M059J (cell line): ENCODE results near the gene CERS4. TPM values are rescaled to one million over a fixed set of nuclear protein-coding genes. Genes with fewer than 3 reads are reported as not detected.
A peak's percentile ranks its signal among the peaks of the same experiment; 100 is the strongest.
"Not testable (repeated sequence)": the region's sequence is repeated elsewhere in the genome, so short reads cannot be mapped to it uniquely, and the experiment has no call there.

Experiments
- DNase-seq: peaks from one replicate; pipeline ENCODE4 v3.0.0-alpha.2; 2012; ENCODE audit warnings: low read depth
- total RNA-seq: library from RNA; depleted of rRNA; stranded (reverse); fragments of >200 nt; shearing (Covaris generic); gene quantifications from 2 replicates; pipeline ENCODE4 v1.2.3, GENCODE V29; 2014; rRNA removed

CERS4 gene
- total RNA-seq, 1 experiment from 2014 or later, result 3.6 TPM

DNA sequence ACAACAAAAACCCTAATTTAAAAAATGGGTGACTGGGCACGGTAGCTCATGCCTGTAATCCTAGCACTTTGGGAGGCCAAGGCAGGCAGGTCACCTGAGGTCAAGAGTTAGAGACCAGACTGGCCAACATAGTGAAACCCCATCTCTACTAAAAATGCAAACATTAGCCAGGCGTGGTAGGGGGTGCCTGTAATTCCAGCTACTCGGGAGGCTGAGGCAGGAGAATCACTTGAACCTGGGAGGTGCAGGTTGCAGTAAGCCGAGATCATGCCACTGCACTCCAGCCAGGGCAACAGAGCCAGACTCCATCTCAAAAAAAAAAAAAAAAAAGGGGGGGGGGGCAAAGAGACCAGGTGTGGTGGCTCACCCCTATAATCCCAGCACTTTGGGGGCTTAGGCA is 55.1 kb downstream of the CERS4 start:
- not testable (repeated sequence) for DNase-seq

DNA sequence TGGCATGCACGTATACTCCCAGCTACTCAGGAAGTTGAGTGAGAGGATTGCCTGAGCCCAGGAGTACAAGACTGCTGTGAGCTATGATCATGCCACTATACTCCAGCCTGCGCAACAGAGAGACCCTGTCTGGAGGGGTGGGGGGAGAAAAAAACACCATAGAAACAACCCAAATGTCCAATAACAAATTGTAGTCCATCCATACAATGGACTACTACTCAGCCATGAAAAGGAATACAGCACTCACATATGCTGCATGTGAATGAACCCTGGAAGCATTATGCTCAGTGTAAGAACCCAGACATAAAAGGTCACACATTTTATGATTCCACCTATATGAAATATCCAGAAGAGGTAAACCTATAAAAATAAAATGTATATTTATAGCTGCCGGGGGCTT is 56.7 kb downstream of the CERS4 start:
- DNase-seq, result no peak

DNA sequence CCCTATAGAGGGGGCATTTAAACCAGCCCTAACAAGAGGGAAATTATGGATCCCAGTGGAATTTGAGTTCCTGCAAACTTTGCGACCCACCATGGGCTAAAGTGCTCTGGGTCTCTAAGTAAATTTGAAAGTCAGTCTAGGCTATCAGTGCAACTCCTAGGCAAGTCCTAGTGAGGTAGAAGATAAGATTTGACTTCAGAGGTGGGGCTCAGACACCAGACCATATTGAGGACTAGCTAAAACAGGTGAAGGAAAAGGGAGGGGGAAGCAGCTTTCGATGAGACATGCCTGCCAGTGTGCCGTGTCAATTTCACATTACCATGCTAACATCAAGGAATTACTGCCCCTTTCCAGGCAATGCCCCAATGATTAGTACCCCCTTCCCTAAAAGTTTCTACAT is 60.6 kb downstream of the CERS4 start:
- DNase-seq, result no peak

DNA sequence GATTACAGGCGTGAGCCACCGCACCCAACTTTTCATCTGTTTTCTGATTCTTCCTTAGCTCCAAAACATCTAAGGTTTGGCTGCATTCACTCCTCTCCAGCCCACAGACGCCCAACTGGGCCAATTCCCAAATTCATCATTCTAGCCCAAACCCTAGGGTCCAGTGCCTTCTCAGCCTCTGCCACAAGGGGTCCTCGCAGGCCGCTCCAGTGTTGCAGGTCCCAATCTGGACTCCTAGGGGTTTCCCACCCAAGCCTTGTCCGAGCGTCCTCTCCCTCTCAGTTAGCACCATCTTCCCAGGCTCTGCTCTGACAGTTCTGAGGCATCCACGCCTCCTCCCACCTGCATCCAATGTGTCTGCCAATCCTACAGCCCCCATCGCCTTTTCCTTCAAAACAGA is 67.3 kb downstream of the CERS4 start:
- DNase-seq, result not testable (repeated sequence)

DNA sequence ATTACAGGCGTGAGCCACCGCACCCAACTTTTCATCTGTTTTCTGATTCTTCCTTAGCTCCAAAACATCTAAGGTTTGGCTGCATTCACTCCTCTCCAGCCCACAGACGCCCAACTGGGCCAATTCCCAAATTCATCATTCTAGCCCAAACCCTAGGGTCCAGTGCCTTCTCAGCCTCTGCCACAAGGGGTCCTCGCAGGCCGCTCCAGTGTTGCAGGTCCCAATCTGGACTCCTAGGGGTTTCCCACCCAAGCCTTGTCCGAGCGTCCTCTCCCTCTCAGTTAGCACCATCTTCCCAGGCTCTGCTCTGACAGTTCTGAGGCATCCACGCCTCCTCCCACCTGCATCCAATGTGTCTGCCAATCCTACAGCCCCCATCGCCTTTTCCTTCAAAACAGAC is 82.2 kb downstream of the CERS4 start:
- DNase-seq, result not testable (repeated sequence)

DNA sequence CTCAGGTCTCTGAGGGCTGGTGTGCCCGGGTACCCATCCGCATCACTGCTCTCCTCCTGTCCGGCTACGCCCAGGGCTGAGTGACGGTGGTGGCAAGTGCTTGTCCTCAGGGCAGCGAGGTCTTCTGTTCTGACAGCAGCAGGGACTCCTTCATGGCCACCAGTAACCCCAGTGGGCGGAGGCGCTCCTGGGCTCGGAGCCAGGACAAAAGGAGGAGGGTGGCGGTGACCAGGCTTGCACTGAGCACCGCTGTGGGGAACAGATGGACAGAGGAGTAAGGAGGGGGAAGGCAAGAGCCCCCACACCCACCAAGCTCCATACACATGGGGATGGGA is 93.2 kb downstream of the CERS4 start:
- no peak for DNase-seq

DNA sequence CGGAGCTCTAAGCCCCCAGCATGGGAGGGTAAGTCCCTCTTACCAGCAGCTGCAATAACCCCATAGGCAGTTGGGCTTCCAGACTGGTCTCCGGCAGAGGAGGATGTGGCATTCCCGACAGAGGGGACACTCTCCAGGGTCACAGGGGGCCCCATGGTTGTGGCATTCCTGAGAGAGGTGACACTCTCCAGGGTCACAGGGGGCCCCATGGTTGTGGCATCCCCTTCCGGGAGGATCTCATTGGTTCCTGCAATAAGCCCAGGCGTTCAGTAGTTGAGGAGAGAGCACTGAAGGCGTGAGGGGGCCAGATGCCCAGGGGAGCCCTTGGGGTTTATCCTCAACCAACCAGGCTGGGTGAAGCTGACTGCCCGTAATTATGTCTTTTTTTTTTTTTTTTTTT is 93.6 kb downstream of the CERS4 start:
- no peak for DNase-seq

DNA sequence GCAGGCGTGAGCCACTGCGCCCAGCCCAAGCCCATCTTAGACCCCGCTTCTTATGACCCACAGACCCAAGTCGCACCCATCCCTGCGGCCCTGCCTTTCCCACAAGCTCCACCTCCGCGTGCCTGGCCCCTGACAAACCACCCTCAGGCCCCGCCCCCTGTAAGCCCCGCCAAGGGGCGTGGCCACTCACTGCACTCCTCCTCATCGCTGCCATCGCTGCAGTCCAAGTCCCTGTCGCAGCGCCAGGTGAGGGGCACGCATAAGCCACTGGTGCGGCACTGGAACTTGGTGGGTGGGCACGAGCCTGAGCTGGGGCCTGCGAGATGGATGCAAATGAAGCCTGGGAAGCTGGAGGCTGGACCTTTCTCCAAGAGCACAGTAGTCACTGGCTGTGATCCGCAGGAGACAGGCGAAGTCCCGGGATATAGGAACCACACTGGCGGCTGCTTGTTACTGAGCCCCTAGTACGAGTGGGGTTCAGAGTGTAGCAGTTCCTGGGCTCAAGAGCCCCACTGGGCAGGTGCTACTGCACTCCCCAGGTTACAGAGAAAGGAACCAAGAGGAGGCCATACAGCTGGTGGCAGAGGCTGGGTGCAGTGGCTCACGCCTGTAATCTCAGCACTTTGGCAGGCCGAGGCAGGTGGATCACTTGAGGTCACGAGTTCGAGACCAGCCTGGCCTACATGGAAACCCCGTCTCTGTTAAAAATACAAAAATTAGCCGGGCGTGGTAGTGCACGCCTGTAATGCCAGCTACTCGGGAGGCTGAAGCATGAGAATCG is 95.9 kb downstream of the CERS4 start:
- DNase-seq, result no peak

DNA sequence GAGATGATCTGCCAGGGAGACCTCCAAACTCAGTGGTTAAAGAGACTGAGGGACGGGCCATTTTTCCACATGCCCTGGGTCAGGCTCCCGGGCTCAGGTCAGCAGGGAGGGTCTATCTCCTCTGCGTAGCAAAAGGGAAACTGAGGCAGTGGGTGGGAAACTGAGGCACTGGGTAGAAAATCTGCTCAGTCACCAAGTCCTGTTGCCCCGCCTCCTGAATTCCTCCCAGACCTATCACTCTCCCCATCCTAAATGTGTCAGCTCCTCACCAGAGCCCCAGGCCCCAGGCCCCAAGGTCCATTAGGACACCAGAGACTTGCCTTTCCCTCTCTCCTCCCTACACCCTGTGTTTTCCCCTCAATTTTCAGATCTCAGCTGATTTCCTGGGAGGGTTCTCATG is 96.6 kb downstream of the CERS4 start:
- DNase-seq, result no peak

DNA sequence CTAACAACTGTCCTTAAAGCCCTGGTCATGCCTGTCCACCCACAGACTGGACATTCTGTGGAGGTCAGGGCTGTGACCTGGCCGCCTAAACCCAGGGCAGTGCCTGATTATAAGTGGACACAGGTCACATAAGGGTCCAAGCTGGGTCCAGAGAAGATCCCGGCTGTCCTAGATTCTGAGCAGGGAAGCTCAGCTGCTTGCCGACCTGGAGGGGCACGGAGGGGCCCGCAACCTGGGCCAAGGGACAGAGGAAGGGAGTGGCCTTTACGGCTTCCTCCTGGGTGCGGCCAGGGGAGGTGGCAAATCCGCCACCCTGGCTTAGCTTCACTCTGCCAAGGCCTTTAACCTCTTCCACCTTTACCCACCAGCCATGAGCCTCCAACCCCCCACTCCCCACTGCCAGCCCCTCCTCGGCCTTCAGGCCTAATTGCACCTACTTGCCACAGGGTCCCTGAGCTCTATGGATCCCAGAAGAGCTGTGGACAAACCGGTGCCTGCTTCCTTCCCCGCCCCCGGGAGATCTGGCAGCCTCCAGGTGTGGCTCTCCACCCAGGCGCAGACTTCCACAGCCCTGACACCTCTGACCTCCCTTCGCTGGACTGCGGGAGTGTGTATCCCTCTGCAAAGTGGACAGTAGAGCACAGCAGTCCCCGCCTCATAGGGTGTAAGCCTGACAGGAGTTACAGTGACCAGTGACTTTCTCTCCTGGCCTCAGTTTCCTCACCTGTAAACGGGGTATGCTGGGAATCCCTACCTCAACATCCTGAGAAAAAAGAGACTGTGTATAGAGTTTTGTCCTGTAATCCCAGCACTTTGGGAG is 97.3 kb downstream of the CERS4 start:
- no peak for DNase-seq

DNA sequence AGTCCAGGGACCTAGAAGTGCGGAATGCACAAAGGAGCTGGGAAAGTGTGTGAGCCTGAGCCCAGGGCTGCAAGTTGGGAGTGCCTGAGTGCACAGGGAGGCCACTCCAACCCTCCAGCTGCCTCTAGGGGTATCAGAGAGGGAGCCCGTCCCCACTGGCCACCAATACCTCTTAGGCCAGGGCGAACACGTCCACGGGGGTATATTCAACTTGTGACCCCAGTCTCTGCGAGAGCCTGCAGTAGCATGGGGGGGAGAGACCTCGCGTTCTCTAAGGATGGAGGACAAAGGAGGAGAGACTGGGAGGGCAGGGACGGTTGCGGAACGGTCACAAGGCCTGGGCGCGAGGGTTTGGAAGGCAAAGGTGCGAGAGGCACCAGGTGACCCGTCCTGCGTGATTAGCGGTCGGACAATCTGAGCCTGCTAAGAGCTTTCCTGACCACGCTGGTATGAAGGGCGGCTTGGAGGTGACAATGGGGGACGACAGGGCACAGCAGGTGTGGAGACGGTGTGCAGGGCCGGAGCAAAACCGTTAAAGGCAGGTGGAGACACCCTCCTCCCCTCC is 98.3 kb downstream of the CERS4 start:
- DNase-seq, result no peak

DNA sequence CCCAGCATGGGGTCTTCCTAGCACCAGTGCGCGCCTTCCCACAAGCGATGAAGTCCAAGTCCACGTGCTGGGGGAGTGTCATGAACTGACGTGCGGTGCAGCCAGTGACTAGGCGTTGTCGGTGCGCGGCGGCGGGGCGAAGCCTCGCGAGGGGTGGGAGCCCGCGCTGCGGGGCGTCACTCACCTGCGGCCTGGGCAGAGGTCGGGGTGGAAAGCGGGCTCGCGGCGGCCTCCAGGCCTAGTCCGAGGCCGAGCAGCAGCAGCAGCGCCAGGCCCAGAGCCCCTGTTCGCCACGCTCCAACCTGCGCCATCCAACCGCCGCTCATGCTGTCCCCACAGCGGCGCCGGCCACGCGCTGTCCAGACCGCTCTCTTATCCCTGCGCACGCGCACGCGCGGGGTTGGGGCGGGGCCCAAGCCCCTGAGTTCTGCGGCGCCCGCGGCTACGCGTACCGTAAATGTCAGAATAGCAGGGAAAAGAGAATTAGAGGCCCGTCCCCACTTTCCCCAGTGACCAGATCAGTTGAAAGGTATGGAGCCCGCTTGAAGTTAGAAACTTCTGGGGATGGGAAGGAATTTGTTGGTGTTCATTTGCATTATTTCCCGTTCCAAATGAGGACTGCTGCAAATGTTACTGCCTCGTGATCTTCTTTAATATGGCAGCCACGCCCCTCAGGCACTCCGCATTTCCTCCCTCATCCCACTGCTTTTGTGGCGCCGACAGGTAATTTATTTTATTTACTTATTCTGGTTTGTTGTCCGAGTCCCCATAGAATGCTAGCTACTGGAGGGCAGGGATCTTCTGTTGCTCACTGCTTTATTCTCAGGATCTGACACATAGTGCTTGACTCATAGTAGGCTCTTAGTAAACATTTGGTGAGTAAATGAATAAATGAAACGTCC is 99.0 kb downstream of the CERS4 start, which contains the start of gene CD320:
Gene CD320, minus strand, starts transcription at position 394 of the 902 bp plus-strand sequence. Its CDS starts 68 bp downstream, at position 326.
- DNase-seq, result peak; percentile 89

DNA sequence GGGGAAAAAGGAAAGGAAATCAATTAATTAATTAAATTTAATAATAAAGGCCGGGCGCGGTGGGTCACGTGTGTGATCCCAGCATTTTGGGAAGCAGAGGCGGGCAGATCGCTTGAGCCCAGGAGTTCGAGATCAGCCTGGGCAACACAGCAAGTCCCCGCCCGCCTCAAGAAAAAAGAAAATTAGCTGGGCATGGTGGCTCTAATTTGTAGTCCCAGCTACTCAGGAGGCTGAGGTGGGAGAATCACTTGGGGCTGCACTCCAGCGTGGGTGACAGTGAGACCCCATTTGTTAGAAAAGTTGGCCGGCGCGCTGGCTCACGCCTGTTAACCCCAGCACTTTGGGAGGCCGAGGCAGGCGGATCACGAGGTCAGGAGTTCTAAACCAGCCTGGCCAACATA is 99.7 kb downstream of the CERS4 start:
- DNase-seq, result no peak

DNA sequence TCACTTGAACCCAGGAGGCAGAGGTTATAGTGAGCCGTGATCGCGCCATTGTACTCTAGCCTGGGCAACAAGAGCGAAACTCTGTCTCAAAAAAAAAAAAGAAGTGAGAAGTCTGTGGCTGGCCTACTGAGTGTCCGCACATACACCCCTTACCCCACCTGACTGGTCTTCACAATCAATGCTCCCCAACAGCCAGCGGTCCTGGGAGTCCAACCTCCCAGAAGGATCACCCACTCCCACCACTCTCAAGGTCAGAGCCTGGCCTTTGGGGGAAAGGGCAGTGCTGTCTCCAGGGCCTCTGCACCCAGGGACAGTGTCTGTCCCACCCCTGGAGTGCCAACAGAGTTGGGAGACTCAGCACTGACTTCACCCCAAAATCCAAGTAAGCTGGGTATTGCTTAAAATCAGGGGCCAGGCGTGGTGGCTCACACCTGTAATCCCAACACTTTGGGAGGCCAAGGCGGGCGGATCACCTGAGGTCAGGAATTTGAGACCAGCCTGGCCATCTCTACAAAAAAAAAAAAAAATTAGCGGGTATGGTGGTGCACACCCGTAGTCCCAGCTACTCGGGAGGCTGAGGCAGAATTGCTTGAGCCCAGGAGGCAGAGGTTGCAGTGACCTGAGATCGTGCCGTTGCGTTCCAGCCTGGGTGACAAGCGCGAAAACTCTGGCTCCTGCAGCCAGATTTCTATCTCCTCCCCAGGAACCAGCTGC is 101.3 kb downstream of the CERS4 start:
- DNase-seq, result no peak

DNA sequence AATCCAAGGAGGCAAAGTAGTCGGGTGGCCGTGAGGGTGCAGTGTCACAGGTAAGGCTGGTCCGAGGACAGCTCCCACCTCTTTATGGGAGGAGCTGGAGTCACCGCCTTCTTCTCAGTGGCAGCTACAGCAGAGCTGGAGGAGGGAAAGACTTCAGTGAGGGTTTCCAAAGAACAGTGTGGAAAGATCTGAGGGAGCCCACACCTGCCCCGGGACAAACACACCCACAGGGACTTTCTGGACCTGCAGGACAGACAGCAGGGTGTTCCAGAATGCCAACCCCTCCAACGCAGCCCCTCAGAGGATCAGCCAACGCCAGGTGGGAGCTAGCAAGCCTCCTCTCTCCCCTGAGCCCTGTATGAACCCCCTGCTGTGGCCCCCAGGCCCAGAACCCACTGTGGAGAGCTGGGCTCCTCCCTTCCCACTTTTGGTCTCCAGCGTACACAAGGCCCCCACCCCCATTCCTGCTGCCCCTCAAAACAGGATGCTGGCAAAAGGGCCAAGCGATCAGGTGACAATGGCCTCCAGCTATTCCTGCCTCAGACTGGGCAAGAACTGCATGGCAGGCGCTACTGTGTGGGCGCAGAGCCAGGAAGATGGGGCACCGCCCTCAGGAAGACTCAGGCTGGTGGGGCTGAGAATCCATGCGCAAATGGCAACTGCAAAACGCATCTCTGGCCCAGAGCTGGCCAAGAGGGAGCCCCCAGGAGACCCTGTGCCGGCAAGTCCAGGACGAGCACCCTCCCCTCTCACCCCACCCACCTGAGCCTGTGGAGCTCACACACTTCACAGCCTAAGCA is 102.5 kb downstream of the CERS4 start:
- peak; percentile 36 for DNase-seq

Other genes starting within 250 kb of the CERS4 start
- 57.5 and 75.3 TPM in 2 replicates for gene ELAVL1, start 203.7 kb upstream of the CERS4 start, total RNA-seq
- not detected in 2 replicates for gene CCL25, start 156.6 kb upstream of the CERS4 start, total RNA-seq
- not detected in 2 replicates for gene FBN3, start 59.8 kb upstream of the CERS4 start, total RNA-seq
- gene CD320, start 99.0 kb downstream of the CERS4 start, total RNA-seq, result 207 and 214 TPM in 2 replicates
- 51.6 and 63.0 TPM in 2 replicates for gene NDUFA7, start 112.0 kb downstream of the CERS4 start, total RNA-seq
- 179 and 238 TPM in 2 replicates for gene RPS28, start 112.1 kb downstream of the CERS4 start, total RNA-seq
- 0.74 TPM in 1 of 2 replicates, not detected in the other for gene KANK3, start 133.9 kb downstream of the CERS4 start, total RNA-seq
- 0.27 and 0.91 TPM in 2 replicates for gene ANGPTL4, start 154.8 kb downstream of the CERS4 start, total RNA-seq
- 10.8 and 16.5 TPM in 2 replicates for gene RAB11B, start 181.0 kb downstream of the CERS4 start, total RNA-seq
- 30.5 and 43.3 TPM in 2 replicates for gene MARCHF2, start 203.9 kb downstream of the CERS4 start, total RNA-seq
- gene HNRNPM, start 235.6 kb downstream of the CERS4 start, total RNA-seq, result 40.5 and 68.3 TPM in 2 replicates